LNCaP clone FGC (cell line): ENCODE results near the gene CSGALNACT2.

Experiments used
- DNase-seq: peaks from one replicate; pipeline ENCODE4 v3.0.0-alpha.2; 2011; ENCODE audit warnings: low read depth
- H3K4me3 ChIP-seq: 2 replicates; pipeline ENCODE4 v1.5.1; 2011; ENCODE audit warnings: mild to moderate bottlenecking, low read depth, low read length, control low read depth
- TF ChIP-seq, protein P1 (sequence below): IDR thresholded peaks from 2 replicates; pipeline ENCODE4 v1.5.1; 2012; ENCODE audit warnings: mild to moderate bottlenecking; ENCODE audit not compliant: control insufficient read depth, insufficient read depth; ENCODE audit errors: extremely low read depth

The CSGALNACT2 gene

DNA sequence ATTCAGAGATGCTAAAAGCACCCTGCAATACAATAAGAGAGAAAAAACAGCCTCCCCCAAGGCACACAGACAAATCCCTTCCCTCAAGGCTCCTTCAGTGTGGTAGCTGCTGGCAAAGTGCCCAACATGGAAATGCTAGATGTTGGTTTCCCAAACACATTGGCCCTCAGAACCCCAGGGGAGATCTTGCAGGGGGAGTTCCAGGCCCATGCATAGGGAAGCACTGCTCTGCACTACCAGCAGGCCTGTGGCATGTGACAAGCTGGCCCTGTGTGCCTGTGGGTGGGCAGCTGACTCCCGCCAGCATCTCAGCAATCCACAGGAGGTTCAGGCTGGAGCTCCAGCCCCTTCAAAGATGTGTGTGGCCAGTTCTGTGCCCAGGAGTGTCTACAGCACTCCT, 16.8 kb upstream of the CSGALNACT2 start:
- TF ChIP-seq, protein P1, sequence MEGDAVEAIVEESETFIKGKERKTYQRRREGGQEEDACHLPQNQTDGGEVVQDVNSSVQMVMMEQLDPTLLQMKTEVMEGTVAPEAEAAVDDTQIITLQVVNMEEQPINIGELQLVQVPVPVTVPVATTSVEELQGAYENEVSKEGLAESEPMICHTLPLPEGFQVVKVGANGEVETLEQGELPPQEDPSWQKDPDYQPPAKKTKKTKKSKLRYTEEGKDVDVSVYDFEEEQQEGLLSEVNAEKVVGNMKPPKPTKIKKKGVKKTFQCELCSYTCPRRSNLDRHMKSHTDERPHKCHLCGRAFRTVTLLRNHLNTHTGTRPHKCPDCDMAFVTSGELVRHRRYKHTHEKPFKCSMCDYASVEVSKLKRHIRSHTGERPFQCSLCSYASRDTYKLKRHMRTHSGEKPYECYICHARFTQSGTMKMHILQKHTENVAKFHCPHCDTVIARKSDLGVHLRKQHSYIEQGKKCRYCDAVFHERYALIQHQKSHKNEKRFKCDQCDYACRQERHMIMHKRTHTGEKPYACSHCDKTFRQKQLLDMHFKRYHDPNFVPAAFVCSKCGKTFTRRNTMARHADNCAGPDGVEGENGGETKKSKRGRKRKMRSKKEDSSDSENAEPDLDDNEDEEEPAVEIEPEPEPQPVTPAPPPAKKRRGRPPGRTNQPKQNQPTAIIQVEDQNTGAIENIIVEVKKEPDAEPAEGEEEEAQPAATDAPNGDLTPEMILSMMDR, result no peak
- no peak for DNase-seq
- H3K4me3 ChIP-seq, result no peak overlapping the region

DNA sequence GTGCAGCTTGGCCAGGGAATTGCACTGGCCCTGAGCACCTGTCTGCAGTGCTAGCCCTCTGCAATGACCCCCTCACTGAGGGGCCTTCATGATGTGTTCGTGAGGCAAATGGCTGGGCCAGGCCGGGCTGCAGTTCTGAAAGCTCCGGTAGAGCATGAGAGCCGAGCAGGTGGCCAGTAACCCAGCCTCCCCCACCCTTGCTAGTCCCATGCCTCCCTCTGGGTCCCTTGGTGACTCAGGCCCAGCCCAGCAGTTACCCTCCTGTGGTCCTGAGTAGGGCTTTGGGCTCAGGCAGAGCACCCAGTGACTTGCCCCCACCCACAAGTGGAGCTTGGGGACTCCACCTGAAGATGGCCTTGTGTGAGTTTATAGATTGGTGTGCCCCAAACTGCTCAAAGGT, 16.1 kb upstream of the CSGALNACT2 start:
- DNase-seq, result no peak

DNA sequence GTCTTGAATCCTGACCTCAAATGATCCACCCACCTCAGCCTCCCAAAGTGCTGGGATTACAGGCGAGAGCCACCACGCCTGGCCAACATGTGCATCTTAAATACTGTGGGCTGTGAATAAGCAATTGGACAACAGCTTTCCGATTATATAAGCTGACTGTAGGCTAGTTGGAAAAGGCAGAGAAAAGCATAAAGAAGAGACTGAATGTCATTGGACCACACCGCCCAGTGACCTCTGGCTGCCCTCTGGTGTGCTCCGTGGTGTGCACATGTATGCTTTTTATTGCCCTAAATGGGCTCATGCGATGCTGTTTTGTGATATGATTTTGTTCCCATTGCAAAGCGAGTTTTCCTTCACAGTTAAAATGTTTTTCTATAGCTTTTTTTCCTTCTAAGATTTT, 15.4 kb upstream of the CSGALNACT2 start:
- DNase-seq, result no peak

More for the DNA sequence above, 16.1 kb upstream of the CSGALNACT2 start:
- no peak overlapping the region for H3K4me3 ChIP-seq
- TF ChIP-seq, protein P1, result no peak

DNA sequence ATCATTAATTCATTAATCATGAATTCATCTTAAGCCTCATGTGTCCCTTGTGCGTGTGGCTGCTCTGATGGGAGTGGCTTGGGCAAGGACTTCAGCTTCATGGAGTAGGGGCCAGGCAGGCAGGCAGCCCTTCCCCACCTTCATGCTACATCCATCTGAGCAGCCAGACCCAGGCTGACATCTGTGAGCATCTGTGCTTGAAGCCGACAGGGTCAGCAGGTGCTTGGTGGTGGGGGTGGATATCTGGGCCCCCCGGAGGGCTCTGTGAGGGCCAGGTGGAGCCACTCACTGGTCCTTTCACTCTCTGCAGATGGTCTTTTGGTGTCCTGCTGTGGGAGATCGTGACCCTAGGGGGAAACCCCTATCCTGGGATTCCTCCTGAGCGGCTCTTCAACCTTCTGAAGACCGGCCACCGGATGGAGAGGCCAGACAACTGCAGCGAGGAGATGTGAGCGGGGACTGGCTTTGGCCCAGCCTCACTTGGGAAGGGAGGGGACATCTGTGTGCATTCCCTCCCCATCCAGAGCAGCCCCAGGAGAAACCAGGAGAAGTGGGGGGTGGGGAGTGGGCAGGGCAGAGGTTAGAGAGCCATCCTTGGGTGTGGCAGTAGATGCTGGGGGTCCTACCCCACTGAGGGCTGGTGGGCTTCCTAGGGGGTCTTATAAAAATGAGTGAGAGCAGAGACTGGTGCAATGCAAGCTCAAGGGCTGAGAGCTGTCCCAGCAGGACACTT, 14.7 kb upstream of the CSGALNACT2 start:
- DNase-seq, result no peak
- no peak overlapping the region for H3K4me3 ChIP-seq
- TF ChIP-seq, protein P1, result no peak

More for the DNA sequence above, 15.4 kb upstream of the CSGALNACT2 start:
- H3K4me3 ChIP-seq, result no peak overlapping the region
- TF ChIP-seq, protein P1, result no peak

DNA sequence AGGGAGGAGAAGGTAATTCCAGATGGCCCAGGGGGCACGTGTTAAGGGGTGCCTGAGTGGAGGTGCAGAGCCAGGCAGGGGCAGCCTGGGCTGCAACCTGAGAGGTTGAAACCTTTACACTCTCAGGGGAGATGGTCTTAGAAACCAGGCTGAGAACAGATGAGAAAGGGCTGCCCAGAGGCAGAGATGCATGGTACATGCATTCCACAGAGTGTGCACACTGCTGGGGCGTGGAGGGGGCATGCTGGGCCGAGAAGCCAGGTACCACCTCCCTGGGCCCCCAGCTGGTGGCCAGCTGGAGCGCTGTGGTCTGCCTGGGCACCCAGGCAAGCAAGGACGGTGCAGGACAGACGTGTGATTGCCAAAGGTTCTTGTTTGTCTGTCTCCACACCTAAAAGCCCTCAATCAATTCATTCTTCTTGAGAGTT, 14.1 kb upstream of the CSGALNACT2 start:
- no peak for DNase-seq
- no peak overlapping the region for H3K4me3 ChIP-seq
- TF ChIP-seq, protein P1, result no peak

DNA sequence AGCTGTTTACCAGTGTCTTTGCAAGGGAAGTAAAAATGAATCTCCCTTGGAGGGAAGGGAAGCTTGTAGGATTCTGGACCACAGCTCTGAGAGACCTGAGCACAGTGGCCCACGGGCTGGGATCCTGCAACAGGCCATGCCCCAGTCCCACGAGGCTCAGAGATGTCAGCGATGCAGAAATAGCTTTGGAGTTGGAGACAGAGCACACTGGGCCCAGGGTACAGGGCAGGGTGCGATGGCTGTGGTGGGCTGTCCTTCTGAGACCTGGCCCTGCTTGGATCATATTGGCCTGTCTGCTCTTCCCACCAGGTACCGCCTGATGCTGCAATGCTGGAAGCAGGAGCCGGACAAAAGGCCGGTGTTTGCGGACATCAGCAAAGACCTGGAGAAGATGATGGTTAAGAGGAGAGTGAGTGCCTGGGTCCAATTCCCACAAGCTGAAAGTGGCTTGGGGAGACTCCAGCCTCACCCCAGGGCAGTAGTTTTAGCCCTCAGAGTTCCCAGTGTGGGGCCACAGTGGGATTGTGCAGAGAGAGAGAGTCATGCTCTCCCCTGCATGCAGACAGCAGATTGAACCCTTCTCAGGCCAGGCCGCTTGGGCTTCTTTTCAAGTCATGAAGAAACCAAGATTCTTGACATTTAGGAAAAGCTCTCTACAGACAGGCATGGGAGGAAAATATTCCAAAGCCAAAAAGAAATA, 13.5 kb upstream of the CSGALNACT2 start:
- TF ChIP-seq, protein P1, result no peak

More for the DNA sequence above, 13.5 kb upstream of the CSGALNACT2 start:
- no peak overlapping the region for H3K4me3 ChIP-seq
- no peak for DNase-seq
